ENCODE data around the gene AP2B1. TPM values are rescaled to one million over a fixed set of nuclear protein-coding genes. Genes with fewer than 3 reads are reported as not detected.

AP2B1 gene
- total RNA-seq, 3 donors from 2014 or later: 78.4 to 91.9 (median 88.5) TPM

DNA sequence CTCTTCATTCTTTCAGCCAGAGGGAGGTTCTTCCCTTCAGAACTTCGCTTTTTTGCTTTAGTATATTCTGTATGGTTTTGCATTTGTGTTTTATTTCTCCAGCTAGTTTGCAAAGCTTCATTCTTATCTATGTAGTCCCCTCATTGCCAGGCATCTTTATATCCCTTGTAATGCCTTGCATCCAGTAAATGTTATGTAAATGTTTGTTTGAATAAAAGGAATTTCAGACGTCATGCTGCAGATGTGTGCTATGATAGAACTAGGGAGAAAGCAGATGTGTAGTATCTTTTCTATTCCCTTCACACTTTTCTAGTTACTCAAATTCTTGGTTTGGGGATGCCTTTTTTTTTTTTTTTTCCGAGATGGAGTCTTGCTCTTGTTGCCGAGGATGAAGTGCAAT, 81.7 kb downstream of the AP2B1 start:
- Histone ChIP-seq H3K27me3 (no peaks in the 10 kb centered on the region), H3K9me3 (no peaks in the 10 kb centered on the region), H3K4me1 (no peaks in the 10 kb centered on the region), H3K4me3 (no peak overlapping the region), H3K36me3 (peaks cover 4% of the 10 kb centered on the region), H3K27ac (no peak overlapping the region)
- DNase-seq (ENCODE audit: low spot score in 2 of 2): no peak
- TF ChIP-seq POLR2AphosphoS5 (IDR thresholded peaks at IDR 0.05): no peak
- TF ChIP-seq, protein P1, sequence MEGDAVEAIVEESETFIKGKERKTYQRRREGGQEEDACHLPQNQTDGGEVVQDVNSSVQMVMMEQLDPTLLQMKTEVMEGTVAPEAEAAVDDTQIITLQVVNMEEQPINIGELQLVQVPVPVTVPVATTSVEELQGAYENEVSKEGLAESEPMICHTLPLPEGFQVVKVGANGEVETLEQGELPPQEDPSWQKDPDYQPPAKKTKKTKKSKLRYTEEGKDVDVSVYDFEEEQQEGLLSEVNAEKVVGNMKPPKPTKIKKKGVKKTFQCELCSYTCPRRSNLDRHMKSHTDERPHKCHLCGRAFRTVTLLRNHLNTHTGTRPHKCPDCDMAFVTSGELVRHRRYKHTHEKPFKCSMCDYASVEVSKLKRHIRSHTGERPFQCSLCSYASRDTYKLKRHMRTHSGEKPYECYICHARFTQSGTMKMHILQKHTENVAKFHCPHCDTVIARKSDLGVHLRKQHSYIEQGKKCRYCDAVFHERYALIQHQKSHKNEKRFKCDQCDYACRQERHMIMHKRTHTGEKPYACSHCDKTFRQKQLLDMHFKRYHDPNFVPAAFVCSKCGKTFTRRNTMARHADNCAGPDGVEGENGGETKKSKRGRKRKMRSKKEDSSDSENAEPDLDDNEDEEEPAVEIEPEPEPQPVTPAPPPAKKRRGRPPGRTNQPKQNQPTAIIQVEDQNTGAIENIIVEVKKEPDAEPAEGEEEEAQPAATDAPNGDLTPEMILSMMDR (IDR thresholded peaks at IDR 0.05): no peak
- no peak for TF ChIP-seq POLR2A (IDR thresholded peaks at IDR 0.05)
- intact Hi-C loops (cut with DNase I; ENCODE audit: low total_unique reads): no loop called here

- intact Hi-C loops (cut with DNase I; ENCODE audit: low total_unique reads): no loop called here
- Histone ChIP-seq H3K36me3 (peaks cover 4% of the 10 kb centered on the region), H3K4me1 (no peaks in the 10 kb centered on the region), H3K9me3 (no peaks in the 10 kb centered on the region), H3K27me3 (no peaks in the 10 kb centered on the region), H3K4me3 (no peak overlapping the region), H3K27ac (no peak overlapping the region)
- TF ChIP-seq POLR2A (IDR thresholded peaks at IDR 0.05) (no peak), POLR2AphosphoS5 (IDR thresholded peaks at IDR 0.05) (no peak)
- TF ChIP-seq, protein P1 (IDR thresholded peaks at IDR 0.05): no peak
- DNase-seq (ENCODE audit: low spot score in 2 of 2): no peak
Measured at GRCh38 chr17:35674552-35674951, 87.4 kb downstream of the AP2B1 start.

GRCh38 chr17:35676441-35676840, 89.3 kb downstream of the AP2B1 start:
- Histone ChIP-seq H3K27me3 (no peaks in the 10 kb centered on the region), H3K9me3 (no peaks in the 10 kb centered on the region), H3K4me1 (no peaks in the 10 kb centered on the region), H3K36me3 (no peaks in the 10 kb centered on the region), H3K27ac (no peak overlapping the region), H3K4me3 (no peak overlapping the region)
- no peak for DNase-seq (ENCODE audit: low spot score in 2 of 2)
- TF ChIP-seq POLR2A (IDR thresholded peaks at IDR 0.05): no peak
- TF ChIP-seq POLR2AphosphoS5 (IDR thresholded peaks at IDR 0.05): no peak
- TF ChIP-seq, protein P1 (IDR thresholded peaks at IDR 0.05): no peak
- intact Hi-C loops (cut with DNase I; ENCODE audit: low total_unique reads): no loop called here

DNA sequence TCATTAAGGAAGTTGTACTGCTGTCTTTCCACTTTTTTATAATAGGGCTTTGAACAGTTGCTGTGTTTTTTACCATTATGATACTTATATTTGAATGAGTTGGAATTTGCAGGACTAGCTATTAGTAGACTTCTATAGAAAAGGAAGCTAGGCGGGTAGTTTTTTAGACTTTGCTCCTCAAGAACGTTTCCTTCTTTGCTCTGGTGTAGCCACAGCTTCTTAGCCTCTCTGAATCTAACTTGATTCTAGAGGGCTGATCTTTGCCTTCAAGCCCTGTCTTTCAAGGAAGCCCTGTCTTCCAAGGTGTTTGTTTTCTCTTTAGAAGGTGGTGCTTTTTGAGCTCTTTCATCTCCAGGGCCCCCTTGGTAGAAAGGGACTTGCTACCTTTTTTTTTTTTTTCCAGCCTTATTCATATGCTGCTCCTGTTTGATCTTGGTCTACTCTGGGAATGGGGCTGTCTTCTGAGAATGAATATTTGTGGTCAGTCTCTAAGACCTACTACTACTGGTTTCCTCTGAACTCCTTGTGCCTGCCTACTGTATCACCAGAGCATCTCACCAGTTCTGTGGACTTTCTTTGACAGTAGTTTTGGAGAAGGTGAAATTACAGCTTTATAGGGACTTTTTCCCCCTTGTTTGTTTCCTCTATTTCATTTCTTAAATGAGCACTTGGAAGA, 92.0 kb downstream of the AP2B1 start:
- TF ChIP-seq POLR2AphosphoS5 (IDR thresholded peaks at IDR 0.05): no peak
- TF ChIP-seq, protein P1 (IDR thresholded peaks at IDR 0.05): no peak
- TF ChIP-seq POLR2A (IDR thresholded peaks at IDR 0.05): no peak
- intact Hi-C loops (cut with DNase I; ENCODE audit: low total_unique reads): no loop called here
- Histone ChIP-seq H3K36me3 (no peaks in the 10 kb centered on the region), H3K4me1 (no peaks in the 10 kb centered on the region), H3K27me3 (no peaks in the 10 kb centered on the region), H3K9me3 (no peaks in the 10 kb centered on the region), H3K27ac (no peak overlapping the region), H3K4me3 (no peak overlapping the region)
- DNase-seq (ENCODE audit: low spot score in 2 of 2): no peak

DNA sequence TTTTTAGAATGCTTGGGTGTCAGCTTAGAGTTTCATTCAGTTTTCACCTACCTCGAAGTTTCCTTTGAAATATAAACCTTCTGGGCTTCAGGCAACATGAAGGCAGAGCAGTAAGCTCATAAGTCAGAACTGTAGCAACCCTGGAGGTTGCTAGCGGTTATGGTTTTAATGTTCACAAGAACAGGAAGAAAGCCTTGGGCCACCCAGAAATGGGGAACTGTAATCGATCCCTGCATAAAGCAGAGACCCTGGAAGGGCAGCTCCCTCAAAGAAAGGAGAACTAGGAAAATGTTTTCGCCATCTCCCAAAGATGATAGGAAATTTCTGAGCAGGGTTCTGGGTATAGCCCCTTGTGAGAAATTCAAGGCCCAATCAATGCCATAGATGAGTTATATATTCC, 96.5 kb downstream of the AP2B1 start:
- no peak for TF ChIP-seq POLR2A (IDR thresholded peaks at IDR 0.05)
- TF ChIP-seq, protein P1 (IDR thresholded peaks at IDR 0.05): no peak
- TF ChIP-seq POLR2AphosphoS5 (IDR thresholded peaks at IDR 0.05): no peak

More for the DNA sequence above, 96.5 kb downstream of the AP2B1 start:
- no peak overlapping the region for H3K27ac ChIP-seq
- H3K4me3 ChIP-seq: no peak overlapping the region
- no peaks in the 10 kb centered on the region for H3K9me3 ChIP-seq
- no peak for DNase-seq (ENCODE audit: low spot score in 2 of 2)
- H3K4me1 ChIP-seq: no peaks in the 10 kb centered on the region
- no peaks in the 10 kb centered on the region for H3K36me3 ChIP-seq
- intact Hi-C loops (cut with DNase I; ENCODE audit: low total_unique reads): no loop called here
- no peaks in the 10 kb centered on the region for H3K27me3 ChIP-seq
